H1 (cell line): Measurements from ENCODE around the gene ACKR2. TPM values are rescaled to one million over a fixed set of nuclear protein-coding genes. Genes with fewer than 3 reads are reported as not detected.

Experiments
- CTCF ChIA-PET: fragments of 300-600 bp; sonication (Branson Sonifier 250); formaldehyde crosslinking; loops from one replicate; lab custom pipeline; 2021; ENCODE audit not compliant: partially characterized antibody; lab: Charles Lee
- POLR2A ChIA-PET: fragments of 300-600 bp; sonication (Branson Sonifier 250); formaldehyde crosslinking; loops from one replicate; lab custom pipeline; 2021; ENCODE audit warnings: inconsistent platforms; ENCODE audit not compliant: partially characterized antibody; lab: Charles Lee
- DNase-seq, 2 experiments: peaks; one replicate each; pipeline versions ENCODE4 v3.0.0 to v3.0.0-alpha.2; 2010 to 2022; ENCODE audit warnings: low spot score in 2 of 2, low read depth in 1 of 2, mixed read lengths in 1 of 2
- FAIRE-seq: peaks from 2 replicates; lab custom pipeline; 2011; peaks lifted over from hg19 to GRCh38; lab: Jason Lieb, UNC
- H2AFZ ChIP-seq: 2 replicates; pipeline ENCODE4 v1.8.1; 2012; ENCODE audit warnings: low read length, inconsistent platforms
- H2AK5ac ChIP-seq: 2 replicates; pipeline ENCODE4 v1.6.1; 2013; ENCODE audit warnings: low read depth, low read length
- H2BK120ac ChIP-seq: replicated peaks from 2 replicates; pipeline ENCODE3; 2013; ENCODE audit warnings: low read depth, low read length, inconsistent platforms
- H2BK12ac ChIP-seq: 2 replicates; pipeline ENCODE4 v1.6.1; 2013; ENCODE audit warnings: low read depth, low read length
- H2BK15ac ChIP-seq: 2 replicates; pipeline ENCODE4 v1.6.1; 2013; ENCODE audit warnings: low read length
- H2BK20ac ChIP-seq: 2 replicates; pipeline ENCODE4 v1.6.1; 2013; ENCODE audit warnings: low read length
- H2BK5ac ChIP-seq: 2 replicates; pipeline ENCODE4 v1.6.1; 2013; ENCODE audit warnings: low read depth, low read length
- H3K14ac ChIP-seq: 2 replicates; pipeline ENCODE4 v1.6.1; 2013; ENCODE audit warnings: inconsistent platforms; ENCODE audit not compliant: insufficient read length
- H3K18ac ChIP-seq: 2 replicates; pipeline ENCODE4 v1.6.1; 2013; ENCODE audit warnings: low read length; ENCODE audit errors: extremely low read depth
- H3K23ac ChIP-seq: 2 replicates; pipeline ENCODE4 v1.6.1; 2013; ENCODE audit warnings: inconsistent platforms; ENCODE audit not compliant: insufficient read length
- H3K23me2 ChIP-seq: 2 replicates; pipeline ENCODE4 v1.6.1; 2013; ENCODE audit warnings: low read depth, low read length
- H3K27ac ChIP-seq: 2 replicates; pipeline ENCODE4 v1.6.1; 2011; ENCODE audit warnings: low read depth, low read length, inconsistent platforms
- H3K27me3 ChIP-seq, 4 experiments: replicated peaks in 1 of 4; 1 replicate in 1 of 4; 2 replicates in 3 of 4; pipeline versions ENCODE4 v1.6.1 to v1.8.1; 2011 to 2013; ENCODE audit warnings: low read length in 3 of 4, mild to moderate bottlenecking in 3 of 4, inconsistent platforms in 2 of 4, mixed read lengths in 2 of 4, moderate library complexity in 1 of 4; ENCODE audit not compliant: control insufficient read depth in 3 of 4, insufficient read depth in 3 of 4; ENCODE audit errors: extremely low read depth in 1 of 4
- H3K36me3 ChIP-seq, 4 experiments: 2 replicates each; pipeline versions ENCODE4 v1.6.1 to v1.8.1; 2011 to 2013; ENCODE audit warnings: mild to moderate bottlenecking in 4 of 4, low read length in 3 of 4, moderate library complexity in 2 of 4, control low read depth in 1 of 4, inconsistent platforms in 1 of 4; ENCODE audit not compliant: insufficient read depth in 4 of 4, control insufficient read depth in 2 of 4
- H3K4ac ChIP-seq: replicated peaks from 2 replicates; pipeline ENCODE3; 2013; ENCODE audit warnings: low read length, low read depth, mixed read lengths, inconsistent platforms; ENCODE audit not compliant: insufficient read length
- H3K4me1 ChIP-seq, 4 experiments: replicated peaks in 1 of 4; 1 replicate in 1 of 4; 2 replicates in 3 of 4; pipeline versions ENCODE4 v1.6.1 to v1.8.1; 2011 to 2013; ENCODE audit warnings: low read length in 3 of 4, inconsistent platforms in 2 of 4, mixed read lengths in 1 of 4; ENCODE audit not compliant: insufficient read depth in 4 of 4, control insufficient read depth in 3 of 4
- H3K4me2 ChIP-seq, 2 experiments: 2 replicates each; pipeline versions ENCODE4 v1.6.1 to v1.8.1; 2011 to 2013; ENCODE audit warnings: low read depth in 2 of 2, low read length in 2 of 2, control low read depth in 1 of 2, inconsistent platforms in 1 of 2, mild to moderate bottlenecking in 1 of 2; ENCODE audit not compliant: insufficient read depth in 1 of 2
- H3K4me3 ChIP-seq, 4 experiments: fragments of 200-600, 300-600 bp in 1 of 4; sonication (generic), shearing (Covaris generic), sonication (Bioruptor Twin) in 1 of 4; 2 replicates each; pipeline versions ENCODE4 v1.5.1 to v1.8.1; 2011 to 2016; ENCODE audit warnings: low read length in 4 of 4, low read depth in 3 of 4, control low read depth in 2 of 4, inconsistent platforms in 2 of 4, mild to moderate bottlenecking in 2 of 4, mixed read lengths in 1 of 4, moderate library complexity in 1 of 4; ENCODE audit not compliant: insufficient read depth in 2 of 4; ENCODE audit errors: extremely low read depth in 1 of 4
- H3K56ac ChIP-seq: replicated peaks from 2 replicates; pipeline ENCODE3; 2013; ENCODE audit warnings: low read depth, mild to moderate bottlenecking, mixed read lengths, low read length, inconsistent platforms; ENCODE audit not compliant: insufficient read length
- H3K79me1 ChIP-seq: 2 replicates; pipeline ENCODE4 v1.6.1; 2013; ENCODE audit warnings: low read depth, low read length, control low read depth
- H3K79me2 ChIP-seq, 2 experiments: 2 replicates each; pipeline versions ENCODE4 v1.6.1 to v1.8.1; 2012 to 2013; ENCODE audit warnings: low read length in 2 of 2, mild to moderate bottlenecking in 2 of 2, inconsistent platforms in 1 of 2; ENCODE audit not compliant: insufficient read depth in 2 of 2, control insufficient read depth in 1 of 2
- H3K9ac ChIP-seq, 4 experiments: replicated peaks in 1 of 4; 1 replicate in 1 of 4; 2 replicates in 3 of 4; pipeline versions ENCODE4 v1.6.1 to v1.8.1; 2011 to 2013; ENCODE audit warnings: low read depth in 3 of 4, low read length in 3 of 4, control low read depth in 2 of 4, mild to moderate bottlenecking in 2 of 4, moderate library complexity in 2 of 4, inconsistent platforms in 1 of 4; ENCODE audit errors: extremely low read depth in 1 of 4
- H3K9me3 ChIP-seq, 2 experiments: 2 replicates each; pipeline versions ENCODE4 v1.6.1 to v1.8.1; 2012 to 2013; ENCODE audit warnings: mild to moderate bottlenecking in 2 of 2, moderate library complexity in 2 of 2, control low read depth in 1 of 2, inconsistent platforms in 1 of 2, low read depth in 1 of 2, low read length in 1 of 2, mixed read lengths in 1 of 2; ENCODE audit not compliant: insufficient read depth in 2 of 2
- H4K20me1 ChIP-seq, 2 experiments: replicated peaks in 1 of 2; 2 replicates each; pipeline versions ENCODE3 to v1.8.1; 2011 to 2013; ENCODE audit warnings: inconsistent platforms in 2 of 2, low read length in 2 of 2, mild to moderate bottlenecking in 1 of 2; ENCODE audit not compliant: insufficient read depth in 2 of 2, control insufficient read depth in 1 of 2
- H4K5ac ChIP-seq: 2 replicates; pipeline ENCODE4 v1.6.1; 2013; ENCODE audit warnings: low read length, low read depth, mixed read lengths, inconsistent platforms; ENCODE audit not compliant: insufficient read length
- H4K8ac ChIP-seq: 2 replicates; pipeline ENCODE4 v1.8.0; 2013; ENCODE audit warnings: mild to moderate bottlenecking, moderate library complexity, low read length, inconsistent platforms; ENCODE audit not compliant: insufficient read depth; ENCODE audit errors: extremely low read depth
- H4K91ac ChIP-seq: replicated peaks from 2 replicates; pipeline ENCODE3; 2013; ENCODE audit warnings: low read length, mixed read lengths, inconsistent platforms; ENCODE audit not compliant: insufficient read length
- ASH2L ChIP-seq: fragments of 200-600, 300-600 bp; sonication (generic); IDR thresholded peaks from one replicate; pipeline ENCODE4 v1.7.1; 2017; ENCODE audit warnings: low read length
- PHF8 ChIP-seq: fragments of 200-600 bp; sonication (generic); conservative IDR thresholded peaks from 2 replicates; pipeline ENCODE4 v1.7.1; 2012; ENCODE audit warnings: low read depth, mild to moderate bottlenecking, inconsistent platforms, low read length, moderate library complexity
- SP2 ChIP-seq: IDR thresholded peaks from 2 replicates; pipeline ENCODE4 v1.6.1; 2012; ENCODE audit warnings: mild to moderate bottlenecking, low read length, inconsistent platforms
- WGBS, 2 experiments: shearing (Covaris generic) in 1 of 2; methylation state at CpG; one replicate each; pipeline versions ENCODE4 v1.1.6 to v1.1.7; 2013 to 2015; ENCODE audit warnings: low lambda C conversion rate in 2 of 2, mixed read lengths in 2 of 2, inconsistent platforms in 1 of 2, low coverage in 1 of 2, missing lambda C conversion rate in 1 of 2; ENCODE audit not compliant: insufficient replicate concordance in 2 of 2, insufficient coverage in 1 of 2, insufficient read length in 1 of 2; ENCODE audit errors: extremely low coverage in 1 of 2, missing lambda C conversion rate in 1 of 2; 5-methylcytosine and 5-hydroxymethylcytosine counted together
- polyA plus RNA-seq, 7 experiments: library from polyadenylated mRNA; depleted of rRNA in 3 of 7; stranded (reverse) in 5 of 7; unstranded in 2 of 7; fragments of >200 nt in 5 of 7; fragments of 200-250 nt in 2 of 7; gene quantifications; 1 replicate in 5 of 7; 2 replicates in 1 of 7; 4 replicates in 1 of 7; pipeline versions ENCODE4 v1.2.1 to v1.2.3, GENCODE V29; 2011 to 2013; ENCODE audit warnings: missing spikeins in 2 of 7, mixed read lengths in 2 of 7
- total RNA-seq: library from RNA; stranded (reverse); fragmentation: NEBNext Ultra II Directional; extraction: Animal tissue kit (Norgen Biotek cat#: 25700); gene quantifications from 2 replicates; pipeline ENCODE4 v1.2.1, GENCODE V29; 2021

Gene ACKR2
- total and polyA plus RNA-seq, 2 of the 8 experiments (the other 6 are each of a cell fraction or from before 2014, with no cell fraction given): 0.09 to 0.12 TPM

GRCh38 chr3:42804831-42805132 is 4.5 kb upstream of the ACKR2 start:
- Histone ChIP-seq H3K4me1 (peaks cover 0 to 5% (median 3%) of the 10 kb centered on the region in 4 experiments; a peak in 4 of 7 replicates), H3K4ac (no peak overlapping the region), H4K5ac (peak overlapping the region; percentile 81), H3K9ac (peak overlapping the region in 2 of 4 experiments; percentile 39 to 46; a peak in 3 of 7 replicates), H4K91ac (no peak overlapping the region), H3K23me2 (peaks cover 10% of the 10 kb centered on the region; the same call in 1 of the 2 replicates), H3K9me3 (no peaks in the 10 kb centered on the region), H2AFZ (no peak overlapping the region; the same call in 1 of the 2 replicates), H2BK12ac (no peak overlapping the region), H3K4me3 (peak overlapping the region; percentile 85 to 96 (median 88)), H4K8ac (peak overlapping the region; percentile 89), H3K18ac (no peak overlapping the region), H3K36me3 (no peaks in the 10 kb centered on the region; a peak in 1 of 8 replicates), H3K14ac (no peak overlapping the region), H2BK15ac (no peak overlapping the region), H3K27me3 (peaks cover 0 to 9% (median 5%) of the 10 kb centered on the region in 4 experiments; a peak in 3 of 7 replicates), H3K56ac (no peak overlapping the region), H2BK120ac (no peak overlapping the region), H2BK20ac (no peak overlapping the region), H3K4me2 (peak overlapping the region; percentile 80 to 99), H3K79me2 (peaks cover 0 to 41% of the 10 kb centered on the region in 2 experiments; a peak in 3 of 4 replicates), H3K23ac (no peak overlapping the region), H2AK5ac (no peak overlapping the region), H3K79me1 (no peaks in the 10 kb centered on the region; the same call in 1 of the 2 replicates), H2BK5ac (no peak overlapping the region), H3K27ac (no peak overlapping the region), H4K20me1 (no peaks in the 10 kb centered on the region)
- ChIA-PET CTCF (interaction anchor here (0.7 to 2.1 kb wide), 7 partner anchors 11 to 81 kb away, joined by 3 to 6 read pairs (median 4); no protein-coding TSS in a partner anchor), POLR2A (interaction anchor here (0.7 to 3.3 kb wide), 8 partner anchors 10 to 120 kb away, joined by 3 to 19 read pairs (median 10); partner anchors contain the start of gene KLHL40)
- no peak for DNase-seq
- TF ChIP-seq ASH2L (peak; percentile 6), SP2 (no peak), PHF8 (peak; percentile 9; the same call in 1 of the 2 replicates)
- FAIRE-seq: no peak
- 4% methylated on average over 13 of the region's 13 CpGs; no CpG with 5 or more reads in 1 of the 2 experiments for WGBS, 2 experiments
